H9 (cell line): ENCODE results near the gene CLCN3. TPM values are rescaled to one million over a fixed set of nuclear protein-coding genes. Genes with fewer than 3 reads are reported as not detected.

Source experiments
- DNase-seq: peaks from one replicate; pipeline ENCODE4 v3.0.0-alpha.2; 2017
- H2AFZ ChIP-seq: one replicate; pipeline ENCODE4 v1.6.1; 2013; ENCODE audit warnings: mild to moderate bottlenecking, low read length, control low read depth, moderate library complexity
- H2AK5ac ChIP-seq: 2 replicates; pipeline ENCODE4 v1.6.1; 2013; ENCODE audit warnings: low read length, control low read depth, mixed read lengths; ENCODE audit not compliant: insufficient read length
- H2BK120ac ChIP-seq: one replicate; pipeline ENCODE4 v1.6.1; 2013; ENCODE audit warnings: low read depth, mild to moderate bottlenecking, low read length, control low read depth, inconsistent platforms; ENCODE audit not compliant: poor library complexity, severe bottlenecking
- H2BK12ac ChIP-seq: 2 replicates; pipeline ENCODE4 v1.6.1; 2013; ENCODE audit warnings: low read length, control low read depth, mixed read lengths, low read depth; ENCODE audit not compliant: insufficient read length
- H2BK15ac ChIP-seq: 2 replicates; pipeline ENCODE4 v1.6.1; 2013; ENCODE audit warnings: low read depth, low read length, control low read depth
- H2BK20ac ChIP-seq: one replicate; pipeline ENCODE4 v1.6.1; 2013; ENCODE audit warnings: low read depth, mild to moderate bottlenecking, low read length, control low read depth, inconsistent platforms; ENCODE audit not compliant: poor library complexity, severe bottlenecking
- H2BK5ac ChIP-seq: 2 replicates; pipeline ENCODE4 v1.6.1; 2013; ENCODE audit warnings: low read length, control low read depth, mixed read lengths; ENCODE audit not compliant: insufficient read length
- H3K14ac ChIP-seq: 2 replicates; pipeline ENCODE4 v1.6.1; 2013; ENCODE audit warnings: low read length, control low read depth; ENCODE audit not compliant: insufficient read depth
- H3K18ac ChIP-seq: 2 replicates; pipeline ENCODE4 v1.6.1; 2013; ENCODE audit warnings: low read depth, mild to moderate bottlenecking, mixed read lengths, low read length, control low read depth; ENCODE audit not compliant: insufficient read length
- H3K23ac ChIP-seq: 2 replicates; pipeline ENCODE4 v1.6.1; 2013; ENCODE audit warnings: low read length, control low read depth, mixed read lengths, low read depth; ENCODE audit not compliant: insufficient read length
- H3K23me2 ChIP-seq: 2 replicates; pipeline ENCODE4 v1.6.1; 2013; ENCODE audit warnings: low read depth, mild to moderate bottlenecking, mixed read lengths, low read length, control low read depth; ENCODE audit not compliant: insufficient read length, poor library complexity, severe bottlenecking
- H3K27ac ChIP-seq: 2 replicates; pipeline ENCODE4 v1.5.1; 2013; ENCODE audit warnings: low read length, control low read depth, mixed read lengths, low read depth; ENCODE audit not compliant: insufficient read length
- H3K27me3 ChIP-seq: 2 replicates; pipeline ENCODE4 v1.6.1; 2013; ENCODE audit warnings: low read length, control low read depth, inconsistent platforms; ENCODE audit not compliant: insufficient read depth
- H3K4ac ChIP-seq: 2 replicates; pipeline ENCODE4 v1.6.1; 2013; ENCODE audit warnings: low read depth, mild to moderate bottlenecking, control low read depth, inconsistent platforms, low read length, moderate library complexity
- H3K4me1 ChIP-seq: 2 replicates; pipeline ENCODE4 v1.6.1; 2013; ENCODE audit warnings: low read length, control low read depth, inconsistent platforms; ENCODE audit not compliant: insufficient read depth
- H3K4me2 ChIP-seq: 2 replicates; pipeline ENCODE4 v1.6.1; 2013; ENCODE audit warnings: low read length, control low read depth, mixed read lengths; ENCODE audit not compliant: insufficient read length, insufficient read depth
- H3K56ac ChIP-seq: 2 replicates; pipeline ENCODE4 v1.6.1; 2013; ENCODE audit warnings: low read depth, mild to moderate bottlenecking, mixed read lengths, low read length, control low read depth; ENCODE audit not compliant: insufficient read length
- H3K79me1 ChIP-seq: 2 replicates; pipeline ENCODE4 v1.6.1; 2013; ENCODE audit warnings: low read depth, mild to moderate bottlenecking, moderate library complexity, low read length, control low read depth, inconsistent platforms; ENCODE audit not compliant: insufficient read depth, poor library complexity, severe bottlenecking
- H3K79me2 ChIP-seq: 2 replicates; pipeline ENCODE4 v1.6.1; 2013; ENCODE audit warnings: low read length, control low read depth, inconsistent platforms; ENCODE audit not compliant: insufficient read depth
- H3K9ac ChIP-seq: 2 replicates; pipeline ENCODE4 v1.6.1; 2013; ENCODE audit warnings: low read length, control low read depth, mixed read lengths; ENCODE audit not compliant: insufficient read length; ENCODE audit errors: extremely low read depth
- H3K9me3 ChIP-seq: one replicate; pipeline ENCODE4 v1.6.1; 2013; ENCODE audit warnings: low read depth, low read length, inconsistent platforms; ENCODE audit not compliant: control insufficient read depth
- H3T11ph ChIP-seq: one replicate; pipeline ENCODE4 v1.6.1; 2013; ENCODE audit warnings: mild to moderate bottlenecking, low read length, control low read depth, inconsistent platforms
- H4K20me1 ChIP-seq: one replicate; pipeline ENCODE4 v1.6.1; 2013; ENCODE audit not compliant: control insufficient read depth, insufficient read length, insufficient read depth
- H4K5ac ChIP-seq: 2 replicates; pipeline ENCODE4 v1.6.1; 2013; ENCODE audit warnings: low read depth, mild to moderate bottlenecking, mixed read lengths, low read length, control low read depth; ENCODE audit not compliant: insufficient read length
- H4K8ac ChIP-seq: replicated peaks from 2 replicates; pipeline ENCODE4 v1.6.1; 2013; ENCODE audit warnings: low read length, control low read depth, mixed read lengths, low read depth; ENCODE audit not compliant: insufficient read length
- H4K91ac ChIP-seq: 2 replicates; pipeline ENCODE4 v1.6.1; 2013; ENCODE audit warnings: low read depth, mild to moderate bottlenecking, moderate library complexity, mixed read lengths, low read length, control low read depth; ENCODE audit not compliant: insufficient read length
- H3K27ac Mint-ChIP-seq, 3 experiments: 2 replicates in 2 of 3; 3 replicates in 1 of 3; pipeline ENCODE4 v1.8.0; 2020 to 2021; ENCODE audit warnings: mixed read lengths in 3 of 3, mild to moderate bottlenecking in 1 of 3, moderate library complexity in 1 of 3
- H3K27me3 Mint-ChIP-seq: 2 replicates; pipeline ENCODE4 v1.8.0; 2021; ENCODE audit warnings: low read depth, mild to moderate bottlenecking, moderate library complexity, mixed read lengths
- H3K36me3 Mint-ChIP-seq, 3 experiments: 2 replicates in 2 of 3; 3 replicates in 1 of 3; pipeline ENCODE4 v1.8.0; 2020 to 2021; ENCODE audit warnings: low read depth in 3 of 3, mixed read lengths in 3 of 3; ENCODE audit not compliant: insufficient read depth in 1 of 3
- H3K4me1 Mint-ChIP-seq, 2 experiments: 2 replicates each; pipeline ENCODE4 v1.8.0; 2020; ENCODE audit warnings: mixed read lengths in 2 of 2
- H3K4me3 Mint-ChIP-seq, 2 experiments: 2 replicates in 1 of 2; 3 replicates in 1 of 2; pipeline ENCODE4 v1.8.0; 2020 to 2021; ENCODE audit warnings: mild to moderate bottlenecking in 2 of 2, mixed read lengths in 2 of 2, moderate library complexity in 1 of 2
- H3K9me3 Mint-ChIP-seq, 2 experiments: 2 replicates in 1 of 2; 3 replicates in 1 of 2; pipeline ENCODE4 v1.8.0; 2020; ENCODE audit warnings: mild to moderate bottlenecking in 2 of 2, mixed read lengths in 2 of 2, moderate library complexity in 1 of 2
- CTCF ChIP-seq: fragments of 200-600 bp; sonication (generic); conservative IDR thresholded peaks from 3 replicates; pipeline ENCODE4 v1.8.0; 2021; ENCODE audit warnings: antibody characterized with exemption, mild to moderate bottlenecking
- WGBS: extraction: QIAGEN DNeasy Blood & Tissue Kit; methylation state at CpG from one replicate; pipeline ENCODE4 v1.1.7; 2013; ENCODE audit warnings: missing lambda C conversion rate, low lambda C conversion rate, mixed read lengths; ENCODE audit not compliant: insufficient read length; ENCODE audit errors: extremely low coverage; 5-methylcytosine and 5-hydroxymethylcytosine counted together
- total RNA-seq: library from RNA; stranded (reverse); gene quantifications from 2 replicates; pipeline ENCODE4 v1.2.1, GENCODE V29; 2021

Gene CLCN3
- total RNA-seq, 1 experiment from 2014 or later = 25.7 TPM

DNA sequence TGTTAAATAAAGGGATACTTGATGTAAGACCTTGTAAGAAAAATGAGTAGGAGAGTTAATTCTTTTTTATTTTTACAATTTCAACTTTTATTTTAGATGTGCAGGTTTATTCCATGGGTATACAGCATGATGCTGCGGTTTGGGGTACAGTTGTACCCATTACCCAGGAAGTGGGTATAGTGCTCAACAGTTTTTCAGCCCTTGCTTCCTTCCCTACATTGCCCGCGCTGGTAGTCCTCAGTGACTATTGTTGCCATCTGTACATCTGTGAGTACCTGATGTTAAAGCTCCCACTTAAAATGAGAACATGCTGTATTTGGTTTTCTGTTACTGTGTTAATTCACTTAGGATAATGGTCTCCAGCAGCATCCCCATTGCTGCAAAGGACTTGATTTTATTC is 9.7 kb downstream of the CLCN3 start:
- Histone ChIP-seq H4K5ac (no peak overlapping the region), H3T11ph (no peak overlapping the region), H2AK5ac (no peak overlapping the region), H3K79me2 (peaks cover 9% of the 10 kb centered on the region; the same call in 1 of the 2 replicates), H3K27ac (no peak overlapping the region), H3K4me2 (no peak overlapping the region), H3K4me1 (no peaks in the 10 kb centered on the region), H3K18ac (no peak overlapping the region), H2BK20ac (no peak overlapping the region), H4K8ac (no peak overlapping the region), H3K9ac (no peak overlapping the region), H2BK15ac (no peak overlapping the region), H3K14ac (no peak overlapping the region), H3K4ac (no peak overlapping the region), H3K23me2 (no peaks in the 10 kb centered on the region), H3K23ac (no peak overlapping the region), H2BK120ac (no peak overlapping the region), H3K27me3 (no peaks in the 10 kb centered on the region), H2BK12ac (no peak overlapping the region), H4K91ac (no peak overlapping the region), H3K79me1 (no peaks in the 10 kb centered on the region), H3K9me3 (no peaks in the 10 kb centered on the region), H2AFZ (no peak overlapping the region), H3K56ac (no peak overlapping the region), H2BK5ac (no peak overlapping the region), H4K20me1 (no peaks in the 10 kb centered on the region)
- H3K36me3 Mint-ChIP-seq = peaks cover 2 to 4% (median 2%) of the 10 kb centered on the region in 3 experiments; a peak in 1 of 7 replicates
- TF ChIP-seq CTCF = no peak
- H3K27ac Mint-ChIP-seq = no peak overlapping the region
- no peak for DNase-seq
- no peaks in the 10 kb centered on the region for H3K27me3 Mint-ChIP-seq
- H3K4me3 Mint-ChIP-seq = no peak overlapping the region
- H3K9me3 Mint-ChIP-seq = no peaks in the 10 kb centered on the region
- WGBS = no CpG with 5 or more reads among the region's 3 CpGs
- H3K4me1 Mint-ChIP-seq = no peaks in the 10 kb centered on the region
